Measurements from ENCODE around the gene MAST4.
"Not testable (repeated sequence)": the region's sequence is repeated elsewhere in the genome, so short reads cannot be mapped to it uniquely, and the experiment has no call there.

MAST4 gene

GRCh38 chr5:66742896-66743247 lies 146.7 kb downstream of the MAST4 start:
- DNase-seq (ENCODE audit: low read depth in 2 of 2): no peak

GRCh38 chr5:66743344-66743743 lies 147.2 kb downstream of the MAST4 start:
- DNase-seq (ENCODE audit: low read depth in 2 of 2): no peak

- no peak for DNase-seq (ENCODE audit: low read depth in 2 of 2)
These were observed 147.8 kb downstream of the MAST4 start for GRCh38 chr5:66744040-66744439.

- no peak for DNase-seq (ENCODE audit: low read depth in 2 of 2)
These were observed 149.1 kb downstream of the MAST4 start for GRCh38 chr5:66745297-66745696.

- no peak for DNase-seq (ENCODE audit: low read depth in 2 of 2)
These were observed 151.4 kb downstream of the MAST4 start for GRCh38 chr5:66747607-66748006.

GRCh38 chr5:66752668-66753067 lies 156.5 kb downstream of the MAST4 start:
- DNase-seq (ENCODE audit: low read depth in 2 of 2): not testable (repeated sequence)

GRCh38 chr5:66757219-66757833 lies 161.1 kb downstream of the MAST4 start:
- no peak for DNase-seq (ENCODE audit: low read depth in 2 of 2)

- no peak for DNase-seq (ENCODE audit: low read depth in 2 of 2)
These were observed 161.7 kb downstream of the MAST4 start for GRCh38 chr5:66757834-66758371.

- no peak for DNase-seq (ENCODE audit: low read depth in 2 of 2)
These were observed 173.0 kb downstream of the MAST4 start for GRCh38 chr5:66769030-66769733.

GRCh38 chr5:66769839-66770617 lies 173.8 kb downstream of the MAST4 start:
- DNase-seq (ENCODE audit: low read depth in 2 of 2): no peak

- DNase-seq (ENCODE audit: low read depth in 2 of 2): no peak
These were observed 181.7 kb downstream of the MAST4 start for GRCh38 chr5:66777868-66778267.

GRCh38 chr5:66779528-66779927 lies 183.3 kb downstream of the MAST4 start:
- no peak for DNase-seq (ENCODE audit: low read depth in 2 of 2)

GRCh38 chr5:66788556-66788955 lies 192.4 kb downstream of the MAST4 start:
- DNase-seq (ENCODE audit: low read depth in 2 of 2): no peak

GRCh38 chr5:66789434-66789833 lies 193.2 kb downstream of the MAST4 start:
- DNase-seq (ENCODE audit: low read depth in 2 of 2): no peak

GRCh38 chr5:66793049-66793448 lies 196.9 kb downstream of the MAST4 start:
- DNase-seq (ENCODE audit: low read depth in 2 of 2): no peak

- no peak for DNase-seq (ENCODE audit: low read depth in 2 of 2)
These were observed 199.5 kb downstream of the MAST4 start for GRCh38 chr5:66795682-66796081.

GRCh38 chr5:66796305-66797292 lies 200.4 kb downstream of the MAST4 start:
- no peak for DNase-seq (ENCODE audit: low read depth in 2 of 2)

- no peak for DNase-seq (ENCODE audit: low read depth in 2 of 2)
These were observed 206.7 kb downstream of the MAST4 start for GRCh38 chr5:66802941-66803340.

GRCh38 chr5:66805514-66806430 lies 209.6 kb downstream of the MAST4 start:
- no peak for DNase-seq (ENCODE audit: low read depth in 2 of 2)

GRCh38 chr5:66807743-66808142 lies 211.6 kb downstream of the MAST4 start:
- DNase-seq (ENCODE audit: low read depth in 2 of 2): no peak

Data from stimulated activated CD4-positive, alpha-beta T cell treated with anti-CD3 and anti-CD28 coated beads, Interleukin-1b, Interleukin-23, amount 100 ng/mL, for 4 hours (primary cell).